Nephron progenitor cell (in vitro differentiated cells): ENCODE data around the gene PPM1N.

ENCODE experiments used
- DNase-seq: peaks from one replicate; pipeline ENCODE4 v3.0.0; 2021
- H3K27ac Mint-ChIP-seq: 2 replicates; pipeline ENCODE4 v1.8.0; 2021; ENCODE audit warnings: mild to moderate bottlenecking, moderate library complexity, mixed read lengths
- H3K27me3 Mint-ChIP-seq: 2 replicates; pipeline ENCODE4 v1.8.0; 2021; ENCODE audit warnings: mild to moderate bottlenecking, low read depth, mixed read lengths; ENCODE audit not compliant: poor library complexity
- H3K36me3 Mint-ChIP-seq: 2 replicates; pipeline ENCODE4 v1.8.0; 2021; ENCODE audit warnings: low read depth, mixed read lengths
- H3K4me1 Mint-ChIP-seq: 2 replicates; pipeline ENCODE4 v1.8.0; 2021; ENCODE audit warnings: mixed read lengths
- H3K4me3 Mint-ChIP-seq: 2 replicates; pipeline ENCODE4 v1.8.0; 2021; ENCODE audit warnings: mild to moderate bottlenecking, moderate library complexity, mixed read lengths
- H3K9me3 Mint-ChIP-seq: 2 replicates; pipeline ENCODE4 v1.8.0; 2021; ENCODE audit warnings: mild to moderate bottlenecking, moderate library complexity, mixed read lengths
- CTCF ChIP-seq: fragments of 200-600 bp; sonication (generic); IDR thresholded peaks from 2 replicates; pipeline ENCODE4 v1.5.0; 2021; ENCODE audit warnings: antibody characterized with exemption

The PPM1N gene

GRCh38 chr19:45464274-45464673, 34.0 kb upstream of the PPM1N start:
- H3K4me1 Mint-ChIP-seq, result peaks cover 26% of the 10 kb centered on the region
- H3K27me3 Mint-ChIP-seq, result peaks cover 37% of the 10 kb centered on the region
- DNase-seq, result no peak
- no peak overlapping the region for H3K27ac Mint-ChIP-seq
- H3K9me3 Mint-ChIP-seq, result no peaks in the 10 kb centered on the region
- no peaks in the 10 kb centered on the region for H3K36me3 Mint-ChIP-seq
- TF ChIP-seq CTCF, result no peak
- no peak overlapping the region for H3K4me3 Mint-ChIP-seq

GRCh38 chr19:45464852-45465441, 33.3 kb upstream of the PPM1N start:
- Mint-ChIP-seq H3K4me3 (no peak overlapping the region), H3K27ac (peak overlapping the region; percentile 39), H3K36me3 (no peaks in the 10 kb centered on the region), H3K4me1 (peaks cover 32% of the 10 kb centered on the region), H3K9me3 (no peaks in the 10 kb centered on the region), H3K27me3 (peaks cover 43% of the 10 kb centered on the region)
- no peak for TF ChIP-seq CTCF
- peak; percentile 43 for DNase-seq

- Mint-ChIP-seq H3K27me3 (peaks cover 59% of the 10 kb centered on the region), H3K4me3 (peak overlapping the region; percentile 81), H3K27ac (peak overlapping the region; percentile 72), H3K9me3 (no peaks in the 10 kb centered on the region), H3K36me3 (no peaks in the 10 kb centered on the region), H3K4me1 (peaks cover 42% of the 10 kb centered on the region)
- DNase-seq, result no peak
- TF ChIP-seq CTCF, result no peak
Observed at GRCh38 chr19:45467115-45467455, 31.2 kb upstream of the PPM1N start.

GRCh38 chr19:45467456-45468158, 30.6 kb upstream of the PPM1N start, which contains the start of gene FOSB:
Gene FOSB (plus strand): TSS chr19:45467996. CDS start chr19:45468587, 591 bp downstream.
- DNase-seq, result peak; percentile 95
- H3K27ac Mint-ChIP-seq, result peak within 1 kb of the TSS; percentile 99
- TF ChIP-seq CTCF, result no peak
- H3K4me1 Mint-ChIP-seq, result peaks cover 47% of the 10 kb centered on the region
- H3K36me3 Mint-ChIP-seq, result no peaks in the 10 kb centered on the region
- H3K9me3 Mint-ChIP-seq, result no peaks in the 10 kb centered on the region
- H3K27me3 Mint-ChIP-seq, result peaks cover 64% of the 10 kb centered on the region
- H3K4me3 Mint-ChIP-seq, result peak within 1 kb of the TSS; percentile 87

GRCh38 chr19:45468159-45468651, 30.0 kb upstream of the PPM1N start:
- Mint-ChIP-seq H3K27me3 (peaks cover 70% of the 10 kb centered on the region), H3K9me3 (no peaks in the 10 kb centered on the region), H3K36me3 (no peaks in the 10 kb centered on the region), H3K4me1 (peaks cover 52% of the 10 kb centered on the region), H3K27ac (peak overlapping the region; percentile 99), H3K4me3 (peak overlapping the region; percentile 87)
- DNase-seq, result peak; percentile 49
- TF ChIP-seq CTCF, result no peak

- Mint-ChIP-seq H3K4me1 (peaks cover 57% of the 10 kb centered on the region), H3K9me3 (no peaks in the 10 kb centered on the region), H3K27me3 (peaks cover 70% of the 10 kb centered on the region), H3K27ac (peak overlapping the region; percentile 99), H3K4me3 (peak overlapping the region; percentile 87), H3K36me3 (no peaks in the 10 kb centered on the region)
- no peak for TF ChIP-seq CTCF
- no peak for DNase-seq
Observed at GRCh38 chr19:45468803-45469131, 29.5 kb upstream of the PPM1N start.
